GM19438 (cell line): Measurements from ENCODE around the gene SNX14.
A peak's percentile ranks its signal among the peaks of the same experiment; 100 is the strongest.

ENCODE experiments used
- ATAC-seq: cut with Tn5 transposase; IDR thresholded peaks from one replicate; pipeline ENCODE4 v1.9.1; 2021; ENCODE audit warnings: low read depth; ENCODE audit not compliant: unreplicated experiment

SNX14 gene

GRCh38 chr6:85465762-85466161, 127.9 kb downstream of the SNX14 start:
- peak; percentile 56 for ATAC-seq

- no peak for ATAC-seq
Observed at GRCh38 chr6:85464722-85465150, 128.9 kb downstream of the SNX14 start.

DNA sequence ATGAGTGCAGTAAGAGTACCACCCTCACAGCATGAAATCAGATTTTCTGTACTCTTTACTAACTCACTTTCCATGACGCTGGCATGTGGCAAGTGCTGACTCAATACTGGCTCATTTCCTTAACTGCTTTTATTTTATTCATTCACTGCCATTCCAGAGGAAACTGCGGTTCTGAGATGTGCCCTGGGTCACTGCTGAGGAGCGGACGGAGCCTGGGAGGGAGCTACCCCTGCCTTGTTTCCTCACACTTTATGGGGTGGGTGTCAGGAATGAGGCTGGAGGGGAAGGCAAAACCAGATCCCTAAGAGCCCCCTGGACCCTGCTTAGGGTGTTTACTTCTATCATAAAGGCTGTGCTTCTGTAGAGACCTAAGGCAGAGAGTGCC, 129.4 kb downstream of the SNX14 start:
- ATAC-seq = no peak

GRCh38 chr6:85463621-85464259, 129.9 kb downstream of the SNX14 start:
- no peak for ATAC-seq

- ATAC-seq = no peak
Observed at GRCh38 chr6:85462673-85463072, 131.0 kb downstream of the SNX14 start.

DNA sequence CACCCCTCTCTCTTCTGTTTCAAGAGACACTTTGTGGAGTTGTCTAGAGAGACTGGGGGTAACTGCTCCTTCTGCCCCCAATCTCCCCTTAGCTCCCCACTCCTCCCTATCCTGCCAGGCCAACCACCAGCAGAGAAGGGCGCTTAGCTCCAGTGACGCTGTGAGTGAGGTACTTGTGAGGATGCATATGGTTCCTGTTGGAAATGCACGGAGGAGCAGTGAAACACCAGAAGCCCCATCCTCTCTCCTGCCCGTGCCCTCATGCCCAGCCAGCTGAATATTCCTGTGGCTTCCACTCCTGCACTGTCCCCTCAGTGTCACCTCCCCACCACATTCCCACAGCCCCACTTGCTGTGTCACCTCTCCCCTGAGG, 131.9 kb downstream of the SNX14 start:
- ATAC-seq = no peak

- ATAC-seq = peak; percentile 77
Observed at GRCh38 chr6:85460921-85461797, 132.5 kb downstream of the SNX14 start.

GRCh38 chr6:85460154-85460920, 133.3 kb downstream of the SNX14 start:
- no peak for ATAC-seq

DNA sequence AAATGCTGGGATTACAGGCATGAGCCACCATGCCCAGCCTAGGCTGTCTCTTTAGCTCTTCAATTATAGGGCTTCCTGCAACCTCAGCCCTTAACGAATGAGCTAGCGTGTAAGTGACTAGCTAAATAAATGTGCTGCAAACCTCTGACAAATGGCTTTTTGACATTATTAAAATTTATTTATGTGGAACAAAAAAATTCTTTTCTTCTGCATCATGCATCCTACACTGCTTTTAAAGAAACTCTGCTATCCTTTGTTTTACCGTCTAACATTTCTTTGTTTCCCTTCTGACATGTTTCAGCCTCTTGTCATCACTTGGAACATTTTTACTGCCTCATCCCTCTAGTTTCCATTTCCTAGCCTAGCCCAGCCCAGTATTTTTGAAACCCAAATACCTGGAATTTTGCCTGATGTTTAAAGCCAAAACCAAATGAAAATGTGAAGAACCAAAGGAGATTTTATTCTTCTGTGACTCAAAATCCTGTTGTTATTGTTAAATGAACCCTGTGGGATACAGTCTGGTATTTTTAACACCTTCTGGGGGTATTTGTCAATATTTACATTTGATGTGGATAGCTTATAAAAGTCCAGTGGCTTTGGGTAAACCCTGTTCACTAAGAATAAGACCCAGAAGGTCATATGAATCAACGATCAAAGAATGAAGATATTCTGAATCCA, 134.3 kb downstream of the SNX14 start:
- no peak for ATAC-seq

- ATAC-seq = no peak
Observed at GRCh38 chr6:85458782-85459181, 134.9 kb downstream of the SNX14 start.

GRCh38 chr6:85458184-85458583, 135.5 kb downstream of the SNX14 start:
- ATAC-seq = no peak

- ATAC-seq = no peak
Observed at GRCh38 chr6:85456782-85457181, 136.9 kb downstream of the SNX14 start.
